ENCODE results near the gene TMEM94. TPM values are rescaled to one million over a fixed set of nuclear protein-coding genes. Genes with fewer than 3 reads are reported as not detected.

The TMEM94 gene
- total and polyA plus RNA-seq, 2 of the 13 experiments (the other 11 are each of a cell fraction or from before 2014, with no cell fraction given): 32.6 to 134 TPM

DNA sequence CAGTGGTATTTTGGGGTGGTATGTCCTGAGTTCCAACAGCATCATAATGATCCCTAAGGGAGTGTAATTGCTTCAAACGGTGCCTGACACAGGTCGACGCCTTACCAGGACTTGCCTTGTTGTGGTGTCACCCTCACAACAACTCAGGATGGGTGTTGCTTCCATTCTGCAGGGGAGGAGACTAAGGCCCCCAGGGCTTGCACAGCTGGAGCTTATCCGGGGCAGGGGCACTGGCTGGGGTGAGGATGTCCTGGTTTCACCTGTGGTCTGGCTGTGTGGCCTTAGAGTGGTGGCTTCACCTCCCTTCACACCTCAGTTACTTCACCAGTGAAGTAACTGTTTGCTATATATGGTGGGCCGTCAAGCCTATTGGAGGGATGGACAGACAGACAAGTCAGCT, 92.4 kb downstream of the TMEM94 start (continued):
- TF ChIP-seq, protein P1, sequence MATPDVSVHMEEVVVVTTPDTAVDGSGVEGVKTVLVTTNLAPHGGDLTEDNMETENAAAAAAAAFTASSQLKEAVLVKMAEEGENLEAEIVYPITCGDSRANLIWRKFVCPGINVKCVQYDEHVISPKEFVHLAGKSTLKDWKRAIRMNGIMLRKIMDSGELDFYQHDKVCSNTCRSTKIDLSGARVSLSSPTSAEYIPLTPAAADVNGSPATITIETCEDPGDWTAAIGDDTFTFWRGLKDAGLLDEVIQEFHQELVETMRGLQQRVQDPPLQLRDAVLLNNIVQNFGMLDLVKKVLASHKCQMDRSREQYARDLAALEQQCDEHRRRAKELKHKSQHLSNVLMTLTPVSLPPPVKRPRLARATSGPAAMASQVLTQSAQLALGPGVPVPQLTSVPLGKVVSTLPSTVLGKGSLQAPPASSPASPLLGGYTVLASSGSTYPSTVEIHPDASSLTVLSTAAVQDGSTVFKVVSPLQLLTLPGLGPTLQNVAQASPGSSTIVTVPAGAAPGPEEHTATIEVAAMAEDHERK (CRISPR knock-in tag; IDR thresholded peaks at IDR 0.05; ENCODE audit: low read depth): no peak
- peak; percentile 5; the same call in 1 of the 2 replicates for TF ChIP-seq HOXD1 (CRISPR knock-in tag; IDR thresholded peaks at IDR 0.05)
- no peak for TF ChIP-seq ZNF431 (CRISPR knock-in tag; IDR thresholded peaks at IDR 0.05; ENCODE audit: borderline replicate concordance, low read depth)
- TF ChIP-seq SOX6 (IDR thresholded peaks at IDR 0.05): no peak
- no peak for TF ChIP-seq SOX6 (CRISPR knock-in tag; IDR thresholded peaks at IDR 0.05)
- TF ChIP-seq ZNF451 (CRISPR knock-in tag; IDR thresholded peaks at IDR 0.05): no peak
- TF ChIP-seq NRL (CRISPR knock-in tag; IDR thresholded peaks at IDR 0.05; ENCODE audit: borderline replicate concordance): no peak
- TF ChIP-seq, protein P2, sequence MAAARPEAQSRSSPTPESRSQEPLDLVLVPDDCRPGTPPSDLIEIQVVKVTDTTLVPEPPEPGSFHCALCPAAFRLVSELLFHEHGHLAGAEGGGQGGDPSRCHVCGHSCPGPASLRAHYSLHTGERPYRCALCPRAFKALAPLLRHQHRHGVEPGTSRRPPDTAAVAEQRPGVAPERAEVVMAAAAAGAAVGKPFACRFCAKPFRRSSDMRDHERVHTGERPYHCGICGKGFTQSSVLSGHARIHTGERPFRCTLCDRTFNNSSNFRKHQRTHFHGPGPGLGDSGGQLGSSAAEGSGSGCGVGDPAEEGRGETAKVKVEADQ (CRISPR knock-in tag; IDR thresholded peaks at IDR 0.05; ENCODE audit: borderline replicate concordance): no peak
- no peak for TF ChIP-seq NFIB (CRISPR knock-in tag; IDR thresholded peaks at IDR 0.05; ENCODE audit: borderline replicate concordance)
- no peak for TF ChIP-seq ZNF615 (CRISPR knock-in tag; IDR thresholded peaks at IDR 0.05; ENCODE audit: borderline replicate concordance)
- no peak for TF ChIP-seq HDAC6 (IDR thresholded peaks at IDR 0.05; ENCODE audit: low read depth, low read length)
- TF ChIP-seq, protein P3, sequence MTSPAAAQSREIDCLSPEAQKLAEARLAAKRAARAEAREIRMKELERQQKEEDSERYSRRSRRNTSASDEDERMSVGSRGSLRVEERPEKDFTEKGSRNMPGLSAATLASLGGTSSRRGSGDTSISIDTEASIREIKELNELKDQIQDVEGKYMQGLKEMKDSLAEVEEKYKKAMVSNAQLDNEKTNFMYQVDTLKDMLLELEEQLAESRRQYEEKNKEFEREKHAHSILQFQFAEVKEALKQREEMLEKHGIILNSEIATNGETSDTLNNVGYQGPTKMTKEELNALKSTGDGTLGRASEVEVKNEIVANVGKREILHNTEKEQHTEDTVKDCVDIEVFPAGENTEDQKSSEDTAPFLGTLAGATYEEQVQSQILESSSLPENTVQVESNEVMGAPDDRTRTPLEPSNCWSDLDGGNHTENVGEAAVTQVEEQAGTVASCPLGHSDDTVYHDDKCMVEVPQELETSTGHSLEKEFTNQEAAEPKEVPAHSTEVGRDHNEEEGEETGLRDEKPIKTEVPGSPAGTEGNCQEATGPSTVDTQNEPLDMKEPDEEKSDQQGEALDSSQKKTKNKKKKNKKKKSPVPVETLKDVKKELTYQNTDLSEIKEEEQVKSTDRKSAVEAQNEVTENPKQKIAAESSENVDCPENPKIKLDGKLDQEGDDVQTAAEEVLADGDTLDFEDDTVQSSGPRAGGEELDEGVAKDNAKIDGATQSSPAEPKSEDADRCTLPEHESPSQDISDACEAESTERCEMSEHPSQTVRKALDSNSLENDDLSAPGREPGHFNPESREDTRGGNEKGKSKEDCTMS (CRISPR knock-in tag; conservative IDR thresholded peaks at IDR 0.05): no peak
- no peak for TF ChIP-seq ZNF160 (CRISPR knock-in tag; IDR thresholded peaks at IDR 0.05)
- no peak for TF ChIP-seq ZNF605 (CRISPR knock-in tag; IDR thresholded peaks at IDR 0.05)
- TF ChIP-seq, protein P4, sequence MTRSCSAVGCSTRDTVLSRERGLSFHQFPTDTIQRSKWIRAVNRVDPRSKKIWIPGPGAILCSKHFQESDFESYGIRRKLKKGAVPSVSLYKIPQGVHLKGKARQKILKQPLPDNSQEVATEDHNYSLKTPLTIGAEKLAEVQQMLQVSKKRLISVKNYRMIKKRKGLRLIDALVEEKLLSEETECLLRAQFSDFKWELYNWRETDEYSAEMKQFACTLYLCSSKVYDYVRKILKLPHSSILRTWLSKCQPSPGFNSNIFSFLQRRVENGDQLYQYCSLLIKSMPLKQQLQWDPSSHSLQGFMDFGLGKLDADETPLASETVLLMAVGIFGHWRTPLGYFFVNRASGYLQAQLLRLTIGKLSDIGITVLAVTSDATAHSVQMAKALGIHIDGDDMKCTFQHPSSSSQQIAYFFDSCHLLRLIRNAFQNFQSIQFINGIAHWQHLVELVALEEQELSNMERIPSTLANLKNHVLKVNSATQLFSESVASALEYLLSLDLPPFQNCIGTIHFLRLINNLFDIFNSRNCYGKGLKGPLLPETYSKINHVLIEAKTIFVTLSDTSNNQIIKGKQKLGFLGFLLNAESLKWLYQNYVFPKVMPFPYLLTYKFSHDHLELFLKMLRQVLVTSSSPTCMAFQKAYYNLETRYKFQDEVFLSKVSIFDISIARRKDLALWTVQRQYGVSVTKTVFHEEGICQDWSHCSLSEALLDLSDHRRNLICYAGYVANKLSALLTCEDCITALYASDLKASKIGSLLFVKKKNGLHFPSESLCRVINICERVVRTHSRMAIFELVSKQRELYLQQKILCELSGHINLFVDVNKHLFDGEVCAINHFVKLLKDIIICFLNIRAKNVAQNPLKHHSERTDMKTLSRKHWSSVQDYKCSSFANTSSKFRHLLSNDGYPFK (CRISPR knock-in tag; IDR thresholded peaks at IDR 0.05; ENCODE audit: borderline replicate concordance): no peak
- TF ChIP-seq ZKSCAN5 (CRISPR knock-in tag; IDR thresholded peaks at IDR 0.05): no peak
- TF ChIP-seq, protein P5, sequence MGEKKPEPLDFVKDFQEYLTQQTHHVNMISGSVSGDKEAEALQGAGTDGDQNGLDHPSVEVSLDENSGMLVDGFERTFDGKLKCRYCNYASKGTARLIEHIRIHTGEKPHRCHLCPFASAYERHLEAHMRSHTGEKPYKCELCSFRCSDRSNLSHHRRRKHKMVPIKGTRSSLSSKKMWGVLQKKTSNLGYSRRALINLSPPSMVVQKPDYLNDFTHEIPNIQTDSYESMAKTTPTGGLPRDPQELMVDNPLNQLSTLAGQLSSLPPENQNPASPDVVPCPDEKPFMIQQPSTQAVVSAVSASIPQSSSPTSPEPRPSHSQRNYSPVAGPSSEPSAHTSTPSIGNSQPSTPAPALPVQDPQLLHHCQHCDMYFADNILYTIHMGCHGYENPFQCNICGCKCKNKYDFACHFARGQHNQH (CRISPR knock-in tag; IDR thresholded peaks at IDR 0.05): no peak
- no peak for TF ChIP-seq RAD51 (IDR thresholded peaks at IDR 0.05; ENCODE audit: borderline replicate concordance)
- no peak for TF ChIP-seq ZNF296 (CRISPR knock-in tag; conservative IDR thresholded peaks at IDR 0.05)
- TF ChIP-seq, protein P6, sequence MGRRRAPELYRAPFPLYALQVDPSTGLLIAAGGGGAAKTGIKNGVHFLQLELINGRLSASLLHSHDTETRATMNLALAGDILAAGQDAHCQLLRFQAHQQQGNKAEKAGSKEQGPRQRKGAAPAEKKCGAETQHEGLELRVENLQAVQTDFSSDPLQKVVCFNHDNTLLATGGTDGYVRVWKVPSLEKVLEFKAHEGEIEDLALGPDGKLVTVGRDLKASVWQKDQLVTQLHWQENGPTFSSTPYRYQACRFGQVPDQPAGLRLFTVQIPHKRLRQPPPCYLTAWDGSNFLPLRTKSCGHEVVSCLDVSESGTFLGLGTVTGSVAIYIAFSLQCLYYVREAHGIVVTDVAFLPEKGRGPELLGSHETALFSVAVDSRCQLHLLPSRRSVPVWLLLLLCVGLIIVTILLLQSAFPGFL (CRISPR knock-in tag; IDR thresholded peaks at IDR 0.05): 0 out of 2 replicates have a peak, but pooled peaks have one; percentile 20
- TF ChIP-seq FOXA3 (CRISPR knock-in tag; IDR thresholded peaks at IDR 0.05): no peak

Data from HepG2 (cell line).